HG03521 (cell line): ENCODE data around the gene PSAP.
A peak's percentile ranks its signal among the peaks of the same experiment; 100 is the strongest.

ENCODE experiments used
- ATAC-seq: cut with Tn5 transposase; IDR thresholded peaks from one replicate; pipeline ENCODE4 v1.9.1; 2021; ENCODE audit warnings: mild to moderate bottlenecking, moderate library complexity; ENCODE audit not compliant: unreplicated experiment

PSAP gene

GRCh38 chr10:71845410-71846405, 5.3 kb downstream of the PSAP start:
- ATAC-seq, result no peak

DNA sequence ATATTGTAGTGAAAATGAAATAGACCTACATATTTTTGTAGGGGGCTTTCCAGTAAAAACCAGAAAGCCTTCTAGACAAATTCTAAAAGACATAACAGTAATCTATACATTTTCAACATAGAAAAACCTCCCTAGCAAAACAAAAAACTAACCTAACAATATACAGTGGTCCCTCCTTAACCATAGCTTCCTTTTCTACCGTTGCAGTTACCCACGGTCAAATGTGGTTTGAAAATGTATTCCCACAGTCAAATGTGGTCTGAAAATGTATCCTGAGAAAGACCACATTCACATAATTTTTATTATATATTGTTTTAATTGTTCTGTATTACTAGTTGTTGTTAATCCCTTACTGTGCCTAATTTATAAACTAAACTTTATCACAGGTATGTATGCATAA, 6.4 kb downstream of the PSAP start:
- no peak for ATAC-seq

DNA sequence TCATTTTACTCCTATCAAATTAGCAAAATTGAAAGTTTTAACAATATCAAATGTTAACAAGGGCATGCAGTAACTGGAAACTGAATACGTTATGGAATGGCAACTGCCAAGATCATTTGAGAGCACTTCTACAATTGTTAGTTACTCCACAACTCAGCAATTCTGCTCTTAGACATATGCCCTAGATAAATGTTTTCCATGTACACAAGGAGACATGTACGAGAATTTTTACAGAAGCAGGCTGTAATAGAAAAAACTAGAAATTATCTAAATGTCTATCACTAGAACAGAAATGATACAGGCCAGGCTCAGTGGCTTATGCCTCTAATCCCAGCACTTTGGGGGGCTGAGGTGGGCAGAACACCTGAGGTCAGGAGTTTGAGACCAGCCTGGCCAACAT, 7.0 kb downstream of the PSAP start:
- ATAC-seq, result no peak

DNA sequence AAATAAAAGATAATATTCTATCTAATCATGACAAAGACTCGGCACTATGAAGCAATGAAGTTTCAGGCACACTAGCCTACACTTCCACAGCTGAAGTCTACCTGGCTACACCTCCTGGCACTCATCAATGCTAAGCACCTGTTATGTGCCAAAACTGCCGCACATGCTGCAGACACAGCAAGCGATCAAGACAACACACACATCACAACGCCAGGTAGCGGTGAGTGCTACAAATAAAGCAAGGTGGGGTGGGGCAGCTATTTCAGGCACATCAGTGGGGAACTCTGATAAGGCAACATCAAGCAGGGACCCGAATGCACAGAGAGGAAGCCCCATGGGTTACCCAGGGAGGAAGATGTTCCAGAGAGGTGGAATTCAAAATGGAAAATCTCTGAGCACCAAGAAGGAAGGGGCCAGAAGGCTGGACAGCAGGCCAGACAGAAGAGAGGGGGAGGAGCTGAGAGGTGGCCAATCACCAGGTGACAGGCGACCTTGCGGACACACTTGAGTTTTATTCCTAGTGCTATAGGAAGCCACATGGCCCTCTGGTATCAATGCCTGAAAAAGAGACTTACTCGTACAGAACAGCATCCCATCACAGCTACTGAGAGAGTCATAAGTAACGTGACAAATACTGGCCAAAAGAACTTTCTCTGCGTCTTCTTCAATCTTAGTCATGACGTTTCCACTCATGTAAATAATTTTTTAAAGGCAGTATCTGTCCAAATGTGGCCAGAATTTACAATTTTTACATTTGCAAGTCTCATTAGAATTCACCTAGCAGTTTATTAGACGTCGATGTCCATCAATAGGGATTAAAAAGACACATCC, 8.0 kb downstream of the PSAP start:
- ATAC-seq, result no peak

GRCh38 chr10:71842422-71842821, 8.6 kb downstream of the PSAP start:
- ATAC-seq, result no peak

- ATAC-seq, result no peak
Measured at GRCh38 chr10:71840958-71841335, 10.1 kb downstream of the PSAP start.

DNA sequence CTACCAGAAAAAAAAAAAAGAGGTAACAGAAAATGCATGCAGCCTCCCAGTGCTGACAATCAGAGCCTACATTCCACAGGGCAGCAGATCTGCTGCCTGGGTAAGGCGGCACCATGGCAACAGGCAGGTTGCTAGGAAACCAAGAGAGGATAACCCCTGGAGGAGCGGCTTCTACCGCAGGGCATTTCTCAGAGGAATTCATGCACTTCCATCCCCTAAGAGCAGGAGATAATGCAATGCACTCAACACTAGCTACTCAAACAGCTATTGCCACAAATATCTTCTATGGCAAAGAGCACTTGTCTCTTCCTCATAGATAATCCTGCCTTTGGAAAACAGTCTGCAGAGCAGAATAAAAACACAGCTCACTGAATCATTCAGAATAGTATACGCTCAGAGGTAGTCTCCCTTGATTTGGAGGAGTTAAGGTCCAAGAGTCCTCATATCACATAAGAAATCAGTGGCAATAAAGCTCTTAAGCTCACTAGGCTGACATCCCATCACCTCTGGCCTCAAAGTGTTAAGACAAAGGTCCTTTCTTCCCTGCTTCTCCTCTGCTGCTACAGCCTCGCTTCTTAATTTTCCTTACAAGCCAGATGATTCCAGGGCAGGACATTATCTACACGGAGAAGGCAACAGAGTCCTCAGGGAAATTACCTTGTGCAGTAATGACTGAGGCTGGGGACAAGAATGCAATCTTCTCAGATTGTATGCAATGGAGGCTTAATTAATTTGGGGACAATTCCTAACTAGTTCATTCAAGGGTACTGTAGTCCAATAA, 10.7 kb downstream of the PSAP start:
- ATAC-seq, result no peak

- no peak for ATAC-seq
Measured at GRCh38 chr10:71838264-71839211, 12.5 kb downstream of the PSAP start.

DNA sequence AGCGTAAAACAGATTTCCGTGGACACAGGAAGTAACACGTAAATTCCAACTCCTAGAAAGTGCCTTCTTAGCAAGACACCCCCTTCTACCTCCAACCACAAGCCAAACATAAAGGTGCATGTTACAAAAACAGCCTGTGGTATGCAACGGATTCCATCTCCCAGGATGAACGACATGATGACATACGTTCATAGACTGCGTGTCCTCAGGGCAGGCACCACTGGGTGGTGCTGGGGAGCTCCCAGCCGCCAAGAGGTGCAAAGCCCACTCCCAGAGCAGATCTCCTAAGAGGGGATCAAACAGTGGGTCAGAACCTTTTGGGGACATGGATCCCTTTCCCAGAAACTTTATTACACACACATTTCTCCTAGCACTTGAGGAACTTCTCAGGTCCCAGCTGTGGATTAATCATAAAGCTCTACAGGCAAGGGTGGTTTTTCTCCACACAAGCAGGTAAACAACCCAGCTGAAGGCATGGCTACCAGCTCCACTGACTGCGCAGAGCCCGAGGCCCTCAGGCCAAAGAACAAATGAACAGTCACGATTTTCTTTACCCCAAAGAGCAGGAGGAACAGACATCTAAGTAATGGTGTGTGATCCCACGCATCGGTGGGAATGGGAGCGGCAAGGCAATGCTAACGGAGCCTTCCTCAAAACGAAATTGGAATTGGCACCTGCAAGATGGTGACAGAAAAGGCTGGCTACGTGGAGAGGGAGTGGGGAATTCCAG, 13.8 kb downstream of the PSAP start:
- ATAC-seq, result no peak

GRCh38 chr10:71836596-71836974, 14.5 kb downstream of the PSAP start:
- peak; percentile 7 for ATAC-seq

- ATAC-seq, result peak; percentile 86
Measured at GRCh38 chr10:71835671-71836595, 15.1 kb downstream of the PSAP start.

- no peak for ATAC-seq
Measured at GRCh38 chr10:71834343-71834674, 16.7 kb downstream of the PSAP start.

DNA sequence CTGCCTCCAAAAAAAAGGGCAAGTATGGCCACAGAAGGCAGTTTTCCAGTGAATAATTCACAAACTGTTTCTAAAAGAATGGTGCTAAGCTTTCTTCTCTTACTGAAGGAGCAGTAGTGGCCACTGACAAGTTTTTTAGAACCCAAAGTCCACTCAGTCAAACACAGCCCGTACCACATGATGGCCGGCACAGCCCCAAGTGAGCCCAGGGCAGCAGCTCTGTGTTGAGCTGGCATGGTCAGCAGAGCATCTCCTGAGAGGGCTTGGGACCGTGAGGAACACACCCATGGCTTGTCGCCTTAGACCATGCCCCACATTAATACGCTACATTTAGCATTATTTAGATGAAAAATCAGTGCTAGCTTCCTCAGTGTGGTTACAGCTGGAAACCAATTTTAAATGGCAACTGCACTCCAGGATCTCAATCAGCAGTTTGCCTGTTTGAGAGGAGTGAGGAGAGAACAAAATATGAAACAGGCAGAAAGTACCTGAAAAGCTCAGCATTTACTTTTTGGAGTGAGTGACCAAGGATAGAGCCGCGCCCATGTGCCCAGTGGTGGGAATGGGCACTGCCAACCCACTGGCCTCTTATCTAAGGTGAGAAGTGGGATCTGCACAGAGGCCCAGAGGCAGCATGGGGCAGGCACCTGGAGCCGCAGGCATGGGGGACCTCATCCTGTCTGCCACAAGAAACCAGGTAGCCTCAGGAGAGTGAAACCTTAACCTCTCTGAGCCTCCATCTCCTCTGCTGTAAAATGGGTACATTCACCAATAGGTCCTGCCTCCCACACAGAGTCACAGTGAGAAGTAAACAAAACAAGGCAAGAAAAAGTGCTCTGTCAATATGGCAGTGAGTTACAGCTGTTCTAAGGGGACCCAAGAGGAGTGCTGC, 17.4 kb downstream of the PSAP start:
- no peak for ATAC-seq

DNA sequence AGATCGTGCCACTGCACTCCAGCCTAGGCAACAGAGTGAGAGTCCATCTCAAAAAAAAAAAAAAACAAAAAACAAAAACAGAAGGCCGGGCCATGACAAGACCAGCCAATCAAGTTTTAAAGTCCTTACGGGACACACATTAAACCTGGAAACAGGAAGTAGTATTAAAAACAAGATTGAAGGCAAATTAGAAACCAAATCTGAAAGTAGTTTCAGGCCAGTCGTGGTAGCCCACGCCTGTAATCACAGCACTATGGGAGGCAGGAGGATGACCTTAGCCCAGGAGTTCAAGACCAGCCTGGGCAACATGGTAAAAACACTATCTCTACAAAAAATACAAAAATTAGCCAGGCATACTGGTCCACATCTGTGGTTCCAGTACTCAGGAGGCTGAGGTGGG, 18.1 kb downstream of the PSAP start:
- no peak for ATAC-seq

GRCh38 chr10:71831646-71832552, 19.2 kb downstream of the PSAP start:
- no peak for ATAC-seq

- ATAC-seq, result no peak
Measured at GRCh38 chr10:71830726-71831125, 20.3 kb downstream of the PSAP start.
